ENCODE results near the gene TRPV5. TPM values are rescaled to one million over a fixed set of nuclear protein-coding genes. Genes with fewer than 3 reads are reported as not detected.

TRPV5 gene
- total RNA-seq, 2 donors from 2014 or later = not detected

- no peak for DNase-seq (ENCODE audit: low spot score)
- H3K4me1 Mint-ChIP-seq (ENCODE audit: low read depth in 2 of 2) = no peaks in the 10 kb centered on the region
- no peak overlapping the region for H3K4me3 Mint-ChIP-seq
- H3K9me3 Mint-ChIP-seq = no peaks in the 10 kb centered on the region
- no peak overlapping the region for H3K27ac Mint-ChIP-seq
- no peak for ATAC-seq
- H3K36me3 Mint-ChIP-seq = no peaks in the 10 kb centered on the region
- H3K27me3 Mint-ChIP-seq = peaks cover 13 to 36% of the 10 kb centered on the region in 2 donors
Observed at GRCh38 chr7:142883145-142883544, 50.4 kb downstream of the TRPV5 start.

- Mint-ChIP-seq H3K4me3 (no peak overlapping the region), H3K27ac (no peak overlapping the region), H3K27me3 (peaks cover 12 to 34% of the 10 kb centered on the region in 2 donors), H3K36me3 (no peaks in the 10 kb centered on the region), H3K9me3 (no peaks in the 10 kb centered on the region), H3K4me1 (ENCODE audit: low read depth in 2 of 2) (no peaks in the 10 kb centered on the region)
- ATAC-seq (no peak), DNase-seq (ENCODE audit: low spot score) (no peak)
Observed at GRCh38 chr7:142882338-142882678, 51.2 kb downstream of the TRPV5 start.

GRCh38 chr7:142881586-142882337 lies 51.8 kb downstream of the TRPV5 start:
- ATAC-seq (no peak), DNase-seq (ENCODE audit: low spot score) (no peak)
- Mint-ChIP-seq H3K36me3 (no peaks in the 10 kb centered on the region), H3K9me3 (no peaks in the 10 kb centered on the region), H3K27me3 (peaks cover 10 to 28% of the 10 kb centered on the region in 2 donors), H3K4me1 (ENCODE audit: low read depth in 2 of 2) (no peaks in the 10 kb centered on the region), H3K27ac (no peak overlapping the region), H3K4me3 (no peak overlapping the region)

GRCh38 chr7:142880876-142881505 lies 52.6 kb downstream of the TRPV5 start:
- DNase-seq (ENCODE audit: low spot score) (no peak), ATAC-seq (no peak)
- Mint-ChIP-seq H3K4me3 (no peak overlapping the region), H3K36me3 (no peaks in the 10 kb centered on the region), H3K9me3 (no peaks in the 10 kb centered on the region), H3K27me3 (peaks cover 10 to 28% of the 10 kb centered on the region in 2 donors), H3K27ac (no peak overlapping the region), H3K4me1 (ENCODE audit: low read depth in 2 of 2) (no peaks in the 10 kb centered on the region)

- Mint-ChIP-seq H3K27me3 (peaks cover 10 to 28% of the 10 kb centered on the region in 2 donors), H3K4me1 (ENCODE audit: low read depth in 2 of 2) (no peaks in the 10 kb centered on the region), H3K4me3 (no peak overlapping the region), H3K36me3 (no peaks in the 10 kb centered on the region), H3K27ac (no peak overlapping the region), H3K9me3 (no peaks in the 10 kb centered on the region)
- ATAC-seq = no peak
- DNase-seq (ENCODE audit: low spot score) = no peak
Observed at GRCh38 chr7:142879060-142879459, 54.5 kb downstream of the TRPV5 start.

GRCh38 chr7:142878315-142878714 lies 55.2 kb downstream of the TRPV5 start:
- Mint-ChIP-seq H3K4me3 (no peak overlapping the region), H3K36me3 (no peaks in the 10 kb centered on the region), H3K9me3 (no peaks in the 10 kb centered on the region), H3K27me3 (peaks cover 8 to 28% of the 10 kb centered on the region in 2 donors), H3K27ac (no peak overlapping the region), H3K4me1 (ENCODE audit: low read depth in 2 of 2) (no peaks in the 10 kb centered on the region)
- DNase-seq (ENCODE audit: low spot score) (no peak), ATAC-seq (no peak)

GRCh38 chr7:142876991-142877910 lies 56.3 kb downstream of the TRPV5 start:
- Mint-ChIP-seq H3K27ac (no peak overlapping the region), H3K27me3 (peaks cover 8 to 28% of the 10 kb centered on the region in 2 donors), H3K9me3 (no peaks in the 10 kb centered on the region), H3K4me1 (ENCODE audit: low read depth in 2 of 2) (no peaks in the 10 kb centered on the region), H3K36me3 (no peaks in the 10 kb centered on the region), H3K4me3 (no peak overlapping the region)
- DNase-seq (ENCODE audit: low spot score) (no peak), ATAC-seq (no peak)

GRCh38 chr7:142876236-142876960 lies 57.1 kb downstream of the TRPV5 start:
- H3K9me3 Mint-ChIP-seq = no peaks in the 10 kb centered on the region
- no peaks in the 10 kb centered on the region for H3K4me1 Mint-ChIP-seq (ENCODE audit: low read depth in 2 of 2)
- H3K36me3 Mint-ChIP-seq = no peaks in the 10 kb centered on the region
- peaks cover 6 to 28% of the 10 kb centered on the region in 2 donors for H3K27me3 Mint-ChIP-seq
- no peak for DNase-seq (ENCODE audit: low spot score)
- no peak overlapping the region for H3K27ac Mint-ChIP-seq
- ATAC-seq = no peak
- no peak overlapping the region for H3K4me3 Mint-ChIP-seq

- H3K36me3 Mint-ChIP-seq = no peaks in the 10 kb centered on the region
- no peak for DNase-seq (ENCODE audit: low spot score)
- H3K4me1 Mint-ChIP-seq (ENCODE audit: low read depth in 2 of 2) = no peaks in the 10 kb centered on the region
- H3K27ac Mint-ChIP-seq = no peak overlapping the region
- no peak overlapping the region for H3K4me3 Mint-ChIP-seq
- no peak for ATAC-seq
- peaks cover 6 to 24% of the 10 kb centered on the region in 2 donors for H3K27me3 Mint-ChIP-seq
- no peaks in the 10 kb centered on the region for H3K9me3 Mint-ChIP-seq
Observed at GRCh38 chr7:142875456-142875855, 58.1 kb downstream of the TRPV5 start.

GRCh38 chr7:142874837-142875236 lies 58.7 kb downstream of the TRPV5 start:
- H3K27me3 Mint-ChIP-seq = peaks cover 6 to 18% of the 10 kb centered on the region in 2 donors
- no peak overlapping the region for H3K27ac Mint-ChIP-seq
- no peaks in the 10 kb centered on the region for H3K4me1 Mint-ChIP-seq (ENCODE audit: low read depth in 2 of 2)

GRCh38 chr7:142874409-142874808 lies 59.1 kb downstream of the TRPV5 start:
- DNase-seq (ENCODE audit: low spot score) (no peak), ATAC-seq (no peak)
- no peaks in the 10 kb centered on the region for H3K9me3 Mint-ChIP-seq
- no peak overlapping the region for H3K4me3 Mint-ChIP-seq
- H3K27me3 Mint-ChIP-seq = peaks cover 6 to 14% of the 10 kb centered on the region in 2 donors
- H3K27ac Mint-ChIP-seq = no peak overlapping the region
- no peaks in the 10 kb centered on the region for H3K4me1 Mint-ChIP-seq (ENCODE audit: low read depth in 2 of 2)
- H3K36me3 Mint-ChIP-seq = no peaks in the 10 kb centered on the region

More at GRCh38 chr7:142874837-142875236, 58.7 kb downstream of the TRPV5 start:
- no peaks in the 10 kb centered on the region for H3K36me3 Mint-ChIP-seq
- H3K9me3 Mint-ChIP-seq = no peaks in the 10 kb centered on the region
- no peak for DNase-seq (ENCODE audit: low spot score)
- ATAC-seq = no peak
- H3K4me3 Mint-ChIP-seq = no peak overlapping the region

- H3K36me3 Mint-ChIP-seq = no peaks in the 10 kb centered on the region
- DNase-seq (ENCODE audit: low spot score) (no peak), ATAC-seq (no peak)
- H3K27me3 Mint-ChIP-seq = peaks cover 3 to 8% of the 10 kb centered on the region in 2 donors
- no peaks in the 10 kb centered on the region for H3K4me1 Mint-ChIP-seq (ENCODE audit: low read depth in 2 of 2)
- H3K9me3 Mint-ChIP-seq = no peaks in the 10 kb centered on the region
- no peak overlapping the region for H3K4me3 Mint-ChIP-seq
- no peak overlapping the region for H3K27ac Mint-ChIP-seq
Observed at GRCh38 chr7:142873871-142874270, 59.7 kb downstream of the TRPV5 start.

GRCh38 chr7:142873281-142873784 lies 60.2 kb downstream of the TRPV5 start:
- no peaks in the 10 kb centered on the region for H3K9me3 Mint-ChIP-seq
- no peak for DNase-seq (ENCODE audit: low spot score)

More at GRCh38 chr7:142873281-142873784, 60.2 kb downstream of the TRPV5 start:
- Mint-ChIP-seq H3K36me3 (no peaks in the 10 kb centered on the region), H3K27ac (no peak overlapping the region), H3K27me3 (peaks cover 0 to 3% of the 10 kb centered on the region in 2 donors), H3K4me3 (no peak overlapping the region), H3K4me1 (ENCODE audit: low read depth in 2 of 2) (no peaks in the 10 kb centered on the region)
- no peak for ATAC-seq
